Activated CD8-positive, alpha-beta memory T cell treated with anti-CD3 and anti-CD28 coated beads, Interleukin-2, amount 10 ng/mL, durations not matched to agents 7 days and 5 days (primary cell): ENCODE measurements around the gene PTGDR. TPM values are rescaled to one million over a fixed set of nuclear protein-coding genes. Genes with fewer than 3 reads are reported as not detected.

Experiments
- ATAC-seq: fragments of 150-1000 bp; cut with Tn5 transposase; one replicate; pipeline ENCODE4 v1.10.0; 2021; ENCODE audit warnings: moderate library complexity
- CTCF ChIA-PET: fragments of 350-600 bp; sonication (Branson Sonifier 250); formaldehyde crosslinking; loops from one replicate; lab custom pipeline; 2021; ENCODE audit warnings: antibody characterized with exemption; lab: Charles Lee
- DNase-seq: peaks from one replicate; pipeline ENCODE4 v3.0.0-alpha.2; 2020
- H3K27ac Mint-ChIP-seq: one replicate; pipeline ENCODE4 v1.8.0; 2021; ENCODE audit warnings: mild to moderate bottlenecking, mixed read lengths
- H3K27me3 Mint-ChIP-seq: one replicate; pipeline ENCODE4 v1.8.0; 2021; ENCODE audit warnings: mixed read lengths
- H3K36me3 Mint-ChIP-seq: one replicate; pipeline ENCODE4 v1.8.0; 2021; ENCODE audit warnings: mild to moderate bottlenecking, mixed read lengths
- H3K4me1 Mint-ChIP-seq: one replicate; pipeline ENCODE4 v1.8.0; 2021; ENCODE audit warnings: mixed read lengths
- H3K4me3 Mint-ChIP-seq: one replicate; pipeline ENCODE4 v1.8.0; 2021; ENCODE audit warnings: mild to moderate bottlenecking, moderate library complexity, mixed read lengths
- H3K9me3 Mint-ChIP-seq: one replicate; pipeline ENCODE4 v1.8.0; 2022; ENCODE audit warnings: low read depth, mixed read lengths
- total RNA-seq, 2 experiments: library from RNA; stranded (reverse); gene quantifications; one replicate each; pipeline ENCODE4 v1.2.3, GENCODE V29; 2021

Gene PTGDR
- 1 to 10 TPM in 1 of 2 experiments, under 1 TPM in 1; 0.07 to 1.7 TPM for total RNA-seq

GRCh38 chr14:52267501-52268278 lies at the start of gene PTGDR:
Gene PTGDR (plus strand): TSS chr14:52267698. CDS start chr14:52267815, 117 bp downstream.
- Mint-ChIP-seq H3K27me3 (peaks cover 40% of the 10 kb centered on the region), H3K36me3 (peaks cover 6% of the 10 kb centered on the region), H3K27ac (no peak within 1 kb of the TSS), H3K4me1 (peaks cover 42% of the 10 kb centered on the region), H3K9me3 (no peaks in the 10 kb centered on the region), H3K4me3 (peak within 1 kb of the TSS; percentile 76)
- DNase-seq (no peak), ATAC-seq (peak; percentile 51)
- CTCF ChIA-PET: interaction anchor here (1.5 kb wide), 1 partner anchor 272 kb away, joined by 4 read pairs; no protein-coding TSS in a partner anchor

GRCh38 chr14:52219488-52220084 lies 47.9 kb upstream of the PTGDR start:
- Mint-ChIP-seq H3K27ac (no peak overlapping the region), H3K27me3 (no peaks in the 10 kb centered on the region), H3K4me3 (no peak overlapping the region), H3K4me1 (peaks cover 6% of the 10 kb centered on the region), H3K36me3 (no peaks in the 10 kb centered on the region), H3K9me3 (no peaks in the 10 kb centered on the region)
- DNase-seq (no peak), ATAC-seq (no peak)
- CTCF ChIA-PET: no interaction called here

- Mint-ChIP-seq H3K36me3 (no peaks in the 10 kb centered on the region), H3K27ac (peak overlapping the region; percentile 89), H3K4me1 (peaks cover 6% of the 10 kb centered on the region), H3K27me3 (no peaks in the 10 kb centered on the region), H3K9me3 (no peaks in the 10 kb centered on the region), H3K4me3 (peak overlapping the region; percentile 72)
- CTCF ChIA-PET: interaction anchor here (0.8 kb wide), 1 partner anchor 9 kb away, joined by 3 read pairs; no protein-coding TSS in a partner anchor
- no peak for DNase-seq
- peak; percentile 69 for ATAC-seq
These were observed 46.3 kb upstream of the PTGDR start for GRCh38 chr14:52220924-52221811.

GRCh38 chr14:52222901-52223300 lies 44.6 kb upstream of the PTGDR start:
- CTCF ChIA-PET: no interaction called here
- DNase-seq (no peak), ATAC-seq (no peak)
- H3K4me3 Mint-ChIP-seq: no peak overlapping the region
- H3K27me3 Mint-ChIP-seq: no peaks in the 10 kb centered on the region
- no peaks in the 10 kb centered on the region for H3K9me3 Mint-ChIP-seq
- H3K27ac Mint-ChIP-seq: no peak overlapping the region
- peaks cover 6% of the 10 kb centered on the region for H3K4me1 Mint-ChIP-seq
- H3K36me3 Mint-ChIP-seq: no peaks in the 10 kb centered on the region

- H3K9me3 Mint-ChIP-seq: no peaks in the 10 kb centered on the region
- no peak overlapping the region for H3K4me3 Mint-ChIP-seq
- no peaks in the 10 kb centered on the region for H3K27me3 Mint-ChIP-seq
- CTCF ChIA-PET: no interaction called here
- no peak overlapping the region for H3K27ac Mint-ChIP-seq
- no peak for ATAC-seq
- no peak for DNase-seq
- peaks cover 2% of the 10 kb centered on the region for H3K4me1 Mint-ChIP-seq
- no peaks in the 10 kb centered on the region for H3K36me3 Mint-ChIP-seq
These were observed 39.8 kb upstream of the PTGDR start for GRCh38 chr14:52227619-52228222.

GRCh38 chr14:52233693-52234092 lies 33.8 kb upstream of the PTGDR start:
- DNase-seq (no peak), ATAC-seq (no peak)
- Mint-ChIP-seq H3K27me3 (no peaks in the 10 kb centered on the region), H3K9me3 (no peaks in the 10 kb centered on the region), H3K36me3 (no peaks in the 10 kb centered on the region), H3K4me3 (no peak overlapping the region), H3K27ac (no peak overlapping the region), H3K4me1 (peaks cover 2% of the 10 kb centered on the region)
- CTCF ChIA-PET: no interaction called here

GRCh38 chr14:52235434-52235833 lies 32.1 kb upstream of the PTGDR start:
- Mint-ChIP-seq H3K27ac (no peak overlapping the region), H3K27me3 (no peaks in the 10 kb centered on the region), H3K4me3 (no peak overlapping the region), H3K9me3 (no peaks in the 10 kb centered on the region), H3K36me3 (no peaks in the 10 kb centered on the region), H3K4me1 (peaks cover 2% of the 10 kb centered on the region)
- CTCF ChIA-PET: no interaction called here
- no peak for ATAC-seq
- DNase-seq: no peak

- no peaks in the 10 kb centered on the region for H3K27me3 Mint-ChIP-seq
- no peak for ATAC-seq
- CTCF ChIA-PET: no interaction called here
These were observed 31.5 kb upstream of the PTGDR start for GRCh38 chr14:52235866-52236510.

GRCh38 chr14:52238682-52239081 lies 28.8 kb upstream of the PTGDR start:
- Mint-ChIP-seq H3K4me1 (peaks cover 2% of the 10 kb centered on the region), H3K27me3 (no peaks in the 10 kb centered on the region), H3K27ac (no peak overlapping the region), H3K4me3 (no peak overlapping the region), H3K36me3 (no peaks in the 10 kb centered on the region), H3K9me3 (no peaks in the 10 kb centered on the region)
- CTCF ChIA-PET: no interaction called here
- no peak for ATAC-seq
- no peak for DNase-seq

More at GRCh38 chr14:52235866-52236510, 31.5 kb upstream of the PTGDR start:
- H3K4me1 Mint-ChIP-seq: peaks cover 2% of the 10 kb centered on the region
- H3K4me3 Mint-ChIP-seq: no peak overlapping the region
- no peaks in the 10 kb centered on the region for H3K36me3 Mint-ChIP-seq
- no peak overlapping the region for H3K27ac Mint-ChIP-seq
- no peaks in the 10 kb centered on the region for H3K9me3 Mint-ChIP-seq
- DNase-seq: no peak

GRCh38 chr14:52240623-52241022 lies 26.9 kb upstream of the PTGDR start:
- no peak overlapping the region for H3K27ac Mint-ChIP-seq
- peaks cover 2% of the 10 kb centered on the region for H3K4me1 Mint-ChIP-seq
- DNase-seq (no peak), ATAC-seq (no peak)
- H3K36me3 Mint-ChIP-seq: no peaks in the 10 kb centered on the region
- H3K27me3 Mint-ChIP-seq: no peaks in the 10 kb centered on the region
- CTCF ChIA-PET: no interaction called here
- no peak overlapping the region for H3K4me3 Mint-ChIP-seq
- no peaks in the 10 kb centered on the region for H3K9me3 Mint-ChIP-seq

GRCh38 chr14:52241087-52241793 lies 26.3 kb upstream of the PTGDR start:
- H3K27me3 Mint-ChIP-seq: no peaks in the 10 kb centered on the region
- H3K27ac Mint-ChIP-seq: no peak overlapping the region
- ATAC-seq (no peak), DNase-seq (no peak)
- no peak overlapping the region for H3K4me3 Mint-ChIP-seq
- CTCF ChIA-PET: no interaction called here
- no peaks in the 10 kb centered on the region for H3K36me3 Mint-ChIP-seq
- H3K4me1 Mint-ChIP-seq: peaks cover 2% of the 10 kb centered on the region
- no peaks in the 10 kb centered on the region for H3K9me3 Mint-ChIP-seq

- H3K9me3 Mint-ChIP-seq: peaks cover 3% of the 10 kb centered on the region
- H3K4me3 Mint-ChIP-seq: no peak overlapping the region
- H3K36me3 Mint-ChIP-seq: peaks cover 4% of the 10 kb centered on the region
- DNase-seq (no peak), ATAC-seq (no peak)
- peaks cover 15% of the 10 kb centered on the region for H3K4me1 Mint-ChIP-seq
- H3K27me3 Mint-ChIP-seq: no peaks in the 10 kb centered on the region
- CTCF ChIA-PET: no interaction called here
- H3K27ac Mint-ChIP-seq: no peak overlapping the region
These were observed 23.2 kb upstream of the PTGDR start for GRCh38 chr14:52244328-52244727.
